Lung (tissue), 12 donors: ENCODE measurements around the gene BMP7. TPM values are rescaled to one million over a fixed set of nuclear protein-coding genes. Genes with fewer than 3 reads are reported as not detected.

Experiments
- ATAC-seq: fragments of 200-7000 bp; cut with Tn5 transposase; one replicate; pipeline ENCODE4 v1.9.1; 2020; ENCODE audit warnings: moderate number of reproducible peaks; ENCODE audit not compliant: insufficient read depth, low FRiP score
- DNase-seq, 3 donors: peaks; one replicate each; pipeline ENCODE4 v3.0.0-alpha.2; 2013 to 2017
- H3K27ac ChIP-seq, 2 donors: one replicate each; pipeline ENCODE4 v1.5.1; 2013; ENCODE audit warnings: mild to moderate bottlenecking in 2 of 2, moderate library complexity in 2 of 2, control low read depth in 1 of 2, inconsistent platforms in 1 of 2, low read depth in 1 of 2, low read length in 1 of 2
- H3K27me3 ChIP-seq, 3 donors: one replicate each; pipeline ENCODE4 v1.5.1; 2013; ENCODE audit warnings: low read length in 2 of 3; ENCODE audit not compliant: control insufficient read depth in 3 of 3, insufficient read depth in 3 of 3
- H3K36me3 ChIP-seq, 4 donors: one replicate each; pipeline ENCODE4 v1.5.1; 2013; ENCODE audit warnings: low read length in 4 of 4, mild to moderate bottlenecking in 1 of 4, moderate library complexity in 1 of 4; ENCODE audit not compliant: control insufficient read depth in 4 of 4, insufficient read depth in 4 of 4
- H3K4me1 ChIP-seq, 5 donors: one replicate each; pipeline ENCODE4 v1.5.1; 2013; ENCODE audit warnings: low read length in 5 of 5, mild to moderate bottlenecking in 2 of 5, moderate library complexity in 1 of 5; ENCODE audit not compliant: control insufficient read depth in 5 of 5, insufficient read depth in 5 of 5
- H3K4me3 ChIP-seq: one replicate; pipeline ENCODE4 v1.5.1; 2013; ENCODE audit warnings: mild to moderate bottlenecking, control low read depth, moderate library complexity
- H3K9ac ChIP-seq, 2 donors: one replicate each; pipeline ENCODE4 v1.5.1; 2013; ENCODE audit warnings: low read length in 2 of 2, control low read depth in 1 of 2; ENCODE audit not compliant: insufficient read depth in 1 of 2
- H3K9me3 ChIP-seq, 4 donors: one replicate each; pipeline ENCODE4 v1.5.1; 2013; ENCODE audit warnings: low read length in 3 of 4, mild to moderate bottlenecking in 1 of 4, moderate library complexity in 1 of 4; ENCODE audit not compliant: control insufficient read depth in 4 of 4, insufficient read depth in 3 of 4
- WGBS, 2 donors: extraction: QIAGEN DNeasy Blood & Tissue Kit; methylation state at CpG; one replicate each; pipeline ENCODE4 v1.1.7; 2013; 5-methylcytosine and 5-hydroxymethylcytosine counted together
- polyA plus RNA-seq, 2 donors: library from polyadenylated mRNA; stranded (reverse); fragments of 200-250 nt; gene quantifications; one replicate each; pipeline ENCODE4 v1.2.1, GENCODE V29; 2013
- total RNA-seq, 2 donors: library from RNA; depleted of rRNA in 1 of 2; stranded (reverse); fragments of >200 nt in 1 of 2; gene quantifications; one replicate each; pipeline ENCODE4 v1.2.1, GENCODE V29; 2014 to 2021
- TF ChIP-seq, protein P1 (sequence below): IDR thresholded peaks from 2 replicates; pipeline ENCODE4 v1.5.1; 2012; ENCODE audit warnings: mild to moderate bottlenecking; ENCODE audit errors: control extremely low read depth, extremely low read depth
- donor health status: control.
- donor health status: control.
- donor health status: Bipolar disorder and iron deficiency.
- donor health status: healthy.
- donor health status: DM: yes; HTN: yes; CAD: no.

BMP7 gene
- total and polyA plus RNA-seq, 4 donors: 0.67 to 10.3 (median 1.4) TPM

GRCh38 chr20:57309544-57310115 lies 43.2 kb upstream of the BMP7 start:
- Histone ChIP-seq H3K4me1 (no peaks in the 10 kb centered on the region), H3K36me3 (no peaks in the 10 kb centered on the region), H3K27me3 (no peaks in the 10 kb centered on the region), H3K9me3 (no peaks in the 10 kb centered on the region), H3K27ac (no peak overlapping the region), H3K9ac (no peak overlapping the region), H3K4me3 (no peak overlapping the region)
- DNase-seq (no peak), ATAC-seq (no peak)
- WGBS, 2 donors: 79 to 83% methylated on average over 9 of the region's 9 CpGs
- TF ChIP-seq, protein P1, sequence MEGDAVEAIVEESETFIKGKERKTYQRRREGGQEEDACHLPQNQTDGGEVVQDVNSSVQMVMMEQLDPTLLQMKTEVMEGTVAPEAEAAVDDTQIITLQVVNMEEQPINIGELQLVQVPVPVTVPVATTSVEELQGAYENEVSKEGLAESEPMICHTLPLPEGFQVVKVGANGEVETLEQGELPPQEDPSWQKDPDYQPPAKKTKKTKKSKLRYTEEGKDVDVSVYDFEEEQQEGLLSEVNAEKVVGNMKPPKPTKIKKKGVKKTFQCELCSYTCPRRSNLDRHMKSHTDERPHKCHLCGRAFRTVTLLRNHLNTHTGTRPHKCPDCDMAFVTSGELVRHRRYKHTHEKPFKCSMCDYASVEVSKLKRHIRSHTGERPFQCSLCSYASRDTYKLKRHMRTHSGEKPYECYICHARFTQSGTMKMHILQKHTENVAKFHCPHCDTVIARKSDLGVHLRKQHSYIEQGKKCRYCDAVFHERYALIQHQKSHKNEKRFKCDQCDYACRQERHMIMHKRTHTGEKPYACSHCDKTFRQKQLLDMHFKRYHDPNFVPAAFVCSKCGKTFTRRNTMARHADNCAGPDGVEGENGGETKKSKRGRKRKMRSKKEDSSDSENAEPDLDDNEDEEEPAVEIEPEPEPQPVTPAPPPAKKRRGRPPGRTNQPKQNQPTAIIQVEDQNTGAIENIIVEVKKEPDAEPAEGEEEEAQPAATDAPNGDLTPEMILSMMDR: no peak

- WGBS, 2 donors: 65 to 75% methylated on average over 13 of the region's 13 CpGs
- TF ChIP-seq, protein P1: no peak
- ATAC-seq (no peak), DNase-seq (no peak)
- Histone ChIP-seq H3K4me1 (no peaks in the 10 kb centered on the region), H3K4me3 (no peak overlapping the region), H3K27ac (no peak overlapping the region), H3K27me3 (no peaks in the 10 kb centered on the region), H3K9ac (no peak overlapping the region), H3K9me3 (no peaks in the 10 kb centered on the region), H3K36me3 (no peaks in the 10 kb centered on the region)
These were observed 42.2 kb upstream of the BMP7 start for GRCh38 chr20:57308451-57309271.

DNA sequence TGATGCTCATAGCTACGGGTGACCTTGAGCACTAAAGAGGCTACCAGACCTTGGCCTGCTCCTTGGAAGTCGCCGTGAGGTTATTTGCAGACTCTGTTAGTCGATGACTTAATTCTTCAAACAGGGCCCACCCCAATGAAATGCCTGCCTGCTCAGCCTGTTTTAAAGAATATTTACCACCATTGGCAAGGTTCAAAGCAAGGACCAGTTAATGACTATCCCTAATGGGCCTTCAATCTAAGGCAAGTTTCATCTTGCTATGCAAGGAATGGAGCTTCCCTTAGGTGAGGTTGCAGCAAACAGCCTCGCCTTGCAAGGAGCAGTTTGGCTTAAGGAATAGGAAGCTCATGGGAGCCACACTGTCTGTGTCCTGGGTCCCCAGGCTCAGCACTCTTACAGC lies 40.3 kb upstream of the BMP7 start:
- no peaks in the 10 kb centered on the region for H3K36me3 ChIP-seq
- H3K27me3 ChIP-seq: no peaks in the 10 kb centered on the region
- no peak overlapping the region for H3K4me3 ChIP-seq
- ATAC-seq (no peak), DNase-seq (no peak)
- 77 to 89% methylated on average over 5 of the region's 5 CpGs for WGBS, 2 donors
- no peaks in the 10 kb centered on the region for H3K4me1 ChIP-seq
- TF ChIP-seq, protein P1: no peak
- H3K9me3 ChIP-seq: no peaks in the 10 kb centered on the region
- no peak overlapping the region for H3K27ac ChIP-seq
- no peak overlapping the region for H3K9ac ChIP-seq
